GM18517 (cell line): Measurements from ENCODE around the gene ARMH3.
A peak's percentile ranks its signal among the peaks of the same experiment; 100 is the strongest.
"Not testable (repeated sequence)": the region's sequence is repeated elsewhere in the genome, so short reads cannot be mapped to it uniquely, and the experiment has no call there.

Experiments
- ATAC-seq: cut with Tn5 transposase; IDR thresholded peaks from one replicate; pipeline ENCODE4 v1.9.1; 2021; ENCODE audit warnings: mild to moderate bottlenecking, moderate library complexity; ENCODE audit not compliant: unreplicated experiment

ARMH3 gene

GRCh38 chr10:102055647-102056419 is at the start of gene ARMH3:
TSS of gene ARMH3 (minus strand) at chr10:102056173. CDS start at chr10:102040114, 16,059 bp downstream.
- peak; percentile 88 for ATAC-seq

GRCh38 chr10:102102421-102102820 is 46.4 kb upstream of the ARMH3 start:
- ATAC-seq, result no peak

- ATAC-seq, result no peak
These were observed 45.2 kb upstream of the ARMH3 start for GRCh38 chr10:102101152-102101551.

GRCh38 chr10:102096449-102096848 is 40.5 kb upstream of the ARMH3 start:
- ATAC-seq, result no peak

GRCh38 chr10:102090772-102091171 is 34.8 kb upstream of the ARMH3 start:
- no peak for ATAC-seq

GRCh38 chr10:102086196-102086595 is 30.2 kb upstream of the ARMH3 start:
- ATAC-seq, result no peak

- no peak for ATAC-seq
These were observed 29.4 kb upstream of the ARMH3 start for GRCh38 chr10:102085336-102085735.

GRCh38 chr10:102083541-102083940 is 27.6 kb upstream of the ARMH3 start:
- ATAC-seq, result no peak

- no peak for ATAC-seq
These were observed 16.9 kb upstream of the ARMH3 start for GRCh38 chr10:102072673-102073527.

GRCh38 chr10:102069071-102069470 is 13.1 kb upstream of the ARMH3 start:
- ATAC-seq, result no peak

GRCh38 chr10:102068216-102068615 is 12.2 kb upstream of the ARMH3 start:
- no peak for ATAC-seq

- no peak for ATAC-seq
These were observed 11.3 kb upstream of the ARMH3 start for GRCh38 chr10:102067091-102067916.

GRCh38 chr10:102066399-102067088 is 10.6 kb upstream of the ARMH3 start:
- no peak for ATAC-seq

GRCh38 chr10:102065561-102066398 is 9.8 kb upstream of the ARMH3 start:
- peak; percentile 17 for ATAC-seq

GRCh38 chr10:102064868-102065560 is 9.0 kb upstream of the ARMH3 start, which contains the start of gene HPS6:
TSS of gene HPS6 (plus strand) at chr10:102065349. CDS start at chr10:102065475, 126 bp downstream.
- peak; percentile 77 for ATAC-seq

- no peak for ATAC-seq
These were observed 8.5 kb upstream of the ARMH3 start for GRCh38 chr10:102064503-102064867.

- no peak for ATAC-seq
These were observed 4.0 kb upstream of the ARMH3 start for GRCh38 chr10:102059987-102060386.

GRCh38 chr10:102054881-102055646 is 909 bp downstream of the ARMH3 start:
- not testable (repeated sequence) for ATAC-seq
